Sciatic nerve (tissue), 2 donors: ENCODE results near the gene ZBTB21. TPM values are rescaled to one million over a fixed set of nuclear protein-coding genes. Genes with fewer than 3 reads are reported as not detected.
A peak's percentile ranks its signal among the peaks of the same experiment; 100 is the strongest.

Experiments used
- ATAC-seq: fragments of 200-7000 bp; cut with Tn5 transposase; one replicate; pipeline ENCODE4 v1.9.1; 2020; ENCODE audit warnings: mild to moderate bottlenecking, moderate library complexity
- DNase-seq: peaks from one replicate; pipeline ENCODE4 v3.0.0-alpha.2; 2020; ENCODE audit warnings: low spot score
- intact Hi-C: fragments of 100-400 bp; cut with DNase I; formaldehyde crosslinking; loops from one replicate; pipeline ENCODE4 v1.14.2; 2022
- total RNA-seq: library from RNA; stranded (reverse); fragmentation: NEBNext Ultra II Directional; extraction: Animal tissue kit (Norgen Biotek cat#: 25700); gene quantifications from one replicate; pipeline ENCODE4 v1.2.1, GENCODE V29; 2021
- donor health status: DM: no; HTN: no; CAD: no.
- donor health status: DM: no; HTN: no; CAD: no.

Gene ZBTB21
- 27.3 TPM for total RNA-seq

DNA sequence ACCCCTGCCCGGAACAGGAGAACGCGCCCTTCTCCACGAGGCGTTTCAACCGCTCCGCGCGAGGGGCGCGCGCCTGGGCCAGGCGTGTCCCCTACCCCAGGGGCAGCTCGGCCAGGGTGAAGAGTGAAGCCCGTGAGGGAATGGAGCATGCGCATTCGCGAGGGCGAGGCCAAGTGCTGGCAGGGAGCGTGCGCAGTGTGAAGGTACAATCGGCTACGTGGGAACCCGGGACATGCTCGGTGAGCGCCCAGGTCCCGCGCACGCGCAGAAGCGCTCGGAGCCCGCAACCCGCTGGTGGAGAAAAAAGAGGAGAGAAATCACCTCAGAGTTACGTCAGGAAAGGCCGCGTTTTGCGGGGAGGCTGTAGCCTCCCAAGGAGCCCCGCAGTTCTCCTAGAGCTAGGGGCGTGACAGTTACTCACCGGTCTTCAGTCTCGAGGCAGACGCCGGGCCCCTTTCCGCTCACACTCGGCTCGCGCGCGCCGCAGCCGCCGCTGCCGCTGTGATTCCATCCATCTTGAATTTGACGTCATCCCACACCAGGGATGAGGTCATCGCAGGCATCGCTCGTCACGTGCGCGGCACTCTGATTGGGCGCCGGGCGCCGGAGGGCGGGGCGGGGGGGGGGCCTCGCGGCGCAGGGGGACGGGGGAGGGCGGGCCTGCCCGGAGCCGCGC, at the start of gene ZBTB21:
Gene ZBTB21 (minus strand): TSS at position 530 of the 676 bp plus-strand sequence. CDS start 16,265 bp downstream, outside the sequence.
- DNase-seq (peak; percentile 99), ATAC-seq (peak; percentile 99)
- intact Hi-C loops: no loop called here

DNA sequence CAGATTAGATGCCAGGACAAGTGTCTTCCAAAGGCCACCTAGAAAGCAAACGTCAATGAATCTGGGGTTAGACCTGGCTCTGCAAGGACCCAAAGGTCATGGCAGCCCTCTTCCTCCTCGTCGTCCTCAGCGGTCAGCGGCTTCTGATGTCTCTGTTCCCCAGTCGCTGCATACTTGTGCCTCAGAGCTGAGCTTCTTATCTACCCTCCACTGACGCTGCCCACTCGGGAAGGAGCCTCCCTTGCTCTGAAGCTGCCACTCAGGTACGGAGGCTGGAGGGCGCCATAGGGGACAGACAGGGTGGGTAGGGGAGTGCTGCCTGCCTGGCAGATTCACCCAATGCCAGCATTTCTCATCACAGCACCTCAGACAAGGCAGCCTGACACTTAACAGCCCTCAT, 49.6 kb upstream of the ZBTB21 start:
- DNase-seq: no peak
- intact Hi-C loops: no loop called here
- ATAC-seq: no peak

GRCh38 chr21:42059141-42059540, 49.0 kb upstream of the ZBTB21 start:
- no peak for ATAC-seq
- no peak for DNase-seq
- intact Hi-C loops: no loop called here

GRCh38 chr21:42058631-42059111, 48.5 kb upstream of the ZBTB21 start:
- intact Hi-C loops: no loop called here
- ATAC-seq: no peak
- no peak for DNase-seq

GRCh38 chr21:42057851-42058437, 47.8 kb upstream of the ZBTB21 start:
- no peak for ATAC-seq
- intact Hi-C loops: no loop called here

GRCh38 chr21:42056996-42057689, 47.0 kb upstream of the ZBTB21 start:
- intact Hi-C loops: no loop called here
- DNase-seq: no peak
- ATAC-seq: no peak

More at GRCh38 chr21:42057851-42058437, 47.8 kb upstream of the ZBTB21 start:
- no peak for DNase-seq

GRCh38 chr21:42056468-42056867, 46.3 kb upstream of the ZBTB21 start:
- DNase-seq: no peak
- ATAC-seq: no peak
- intact Hi-C loops: no loop called here

DNA sequence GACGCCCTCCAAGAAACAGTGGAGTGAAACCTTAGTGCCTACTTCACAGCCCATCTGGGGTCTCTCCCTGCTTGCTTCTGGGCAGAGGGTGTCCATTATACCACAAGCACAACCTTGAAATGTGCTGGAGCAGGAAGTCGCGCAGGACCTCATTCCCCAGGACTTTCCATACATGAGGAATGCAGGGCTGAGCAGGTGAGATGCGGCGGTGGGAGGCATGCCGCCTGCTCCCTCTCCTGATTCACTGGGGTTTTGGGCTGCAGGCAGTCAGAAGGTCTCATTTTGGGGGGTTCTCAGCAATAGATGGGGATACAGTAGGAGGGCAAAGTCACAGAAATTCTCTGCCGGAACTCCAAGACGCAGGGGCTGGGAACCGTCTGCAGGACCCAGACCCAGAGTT, 45.3 kb upstream of the ZBTB21 start:
- no peak for DNase-seq
- ATAC-seq: no peak
- intact Hi-C loops: no loop called here

GRCh38 chr21:42051788-42052187, 41.6 kb upstream of the ZBTB21 start:
- DNase-seq: no peak
- intact Hi-C loops: loop anchor here (5.0 kb wide), 1 partner anchor 1574 kb away; no protein-coding TSS in a partner anchor
- ATAC-seq: no peak

DNA sequence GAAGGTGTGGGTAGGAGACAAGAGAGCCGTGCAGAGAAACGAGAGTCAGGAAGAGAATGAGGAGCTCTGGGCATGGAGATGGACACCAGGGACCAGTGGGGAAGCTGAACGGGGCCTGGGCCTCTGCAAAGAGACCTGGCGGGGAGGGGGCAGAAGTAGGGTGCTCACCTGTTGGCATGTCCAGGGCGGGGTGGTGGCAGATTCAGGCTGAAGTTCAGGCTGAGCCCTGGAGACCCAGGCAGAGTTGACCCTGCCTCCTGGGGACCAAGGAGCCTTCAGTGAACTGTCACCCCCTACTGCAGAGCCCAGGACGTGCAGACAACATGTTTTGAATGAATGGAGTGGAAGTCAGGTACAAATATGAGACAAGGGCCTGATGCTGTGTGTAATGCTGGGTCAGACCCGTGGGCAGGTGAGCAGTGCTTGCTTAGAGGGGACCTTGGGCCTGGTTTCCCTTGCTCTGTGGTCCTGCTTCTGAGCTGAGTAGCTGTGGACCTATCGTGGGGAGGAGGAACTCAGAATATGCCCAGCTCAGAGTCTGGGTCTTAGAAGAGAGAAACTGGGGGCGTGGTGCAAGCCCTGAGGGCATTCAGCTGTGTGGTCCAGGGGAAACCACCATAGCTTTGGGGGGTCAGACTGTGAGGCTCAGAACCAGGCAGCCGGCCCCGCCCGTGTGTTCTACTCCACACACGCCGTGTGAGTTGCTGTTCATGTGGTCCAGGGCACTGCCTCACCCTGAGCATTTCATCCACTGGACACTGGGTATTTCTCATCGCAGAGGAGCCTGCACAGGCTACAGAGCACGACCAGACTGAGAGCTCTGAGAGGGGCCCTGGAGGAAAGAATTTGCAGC, 39.6 kb upstream of the ZBTB21 start:
- intact Hi-C loops: loop anchor here (5.0 kb wide), 1 partner anchor 1573 kb away; no protein-coding TSS in a partner anchor
- DNase-seq (no peak), ATAC-seq (no peak)

GRCh38 chr21:42048870-42049577, 38.9 kb upstream of the ZBTB21 start:
- DNase-seq: no peak
- ATAC-seq: peak; percentile 65
- intact Hi-C loops: no loop called here

DNA sequence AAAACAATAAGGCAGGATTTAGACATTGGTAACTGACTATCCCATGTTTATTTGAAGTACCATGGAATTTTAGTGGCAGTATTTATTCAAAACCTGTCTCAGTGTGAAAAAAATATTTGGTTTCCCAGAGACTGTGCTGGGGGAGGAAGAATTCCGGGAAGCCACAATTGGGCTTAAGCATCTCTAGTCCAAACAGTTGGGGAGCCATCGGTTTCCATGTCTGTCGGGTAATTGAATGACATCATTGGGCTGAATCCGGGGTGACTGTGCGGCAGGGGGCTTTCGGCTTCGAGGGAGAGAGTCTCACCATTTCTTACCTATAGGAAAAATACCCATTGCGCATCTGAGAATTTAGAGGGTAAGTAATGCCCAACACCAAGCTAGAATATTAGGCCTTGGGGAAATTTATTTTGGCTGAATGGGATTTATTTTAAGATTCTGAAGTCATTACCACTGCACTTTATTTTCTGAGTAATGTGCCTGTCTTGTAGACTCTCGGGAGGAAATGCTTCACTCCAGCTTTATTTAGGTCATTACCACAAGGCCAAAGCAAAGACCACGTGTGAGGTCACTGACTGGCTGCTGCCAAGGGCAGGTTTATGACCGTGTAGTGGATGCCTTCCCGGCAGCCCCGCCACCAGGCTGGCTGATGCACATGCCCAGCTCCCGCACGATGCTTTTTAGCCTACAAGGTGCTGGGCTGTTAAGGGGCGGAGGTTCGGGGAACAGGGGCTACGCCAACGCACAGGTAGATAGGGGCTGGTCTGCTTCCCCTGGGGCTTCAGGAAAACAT, 37.9 kb upstream of the ZBTB21 start:
- ATAC-seq (peak; percentile 92), DNase-seq (no peak)
- intact Hi-C loops: no loop called here

GRCh38 chr21:42044871-42045495, 34.8 kb upstream of the ZBTB21 start:
- ATAC-seq: no peak
- intact Hi-C loops: no loop called here
- no peak for DNase-seq

DNA sequence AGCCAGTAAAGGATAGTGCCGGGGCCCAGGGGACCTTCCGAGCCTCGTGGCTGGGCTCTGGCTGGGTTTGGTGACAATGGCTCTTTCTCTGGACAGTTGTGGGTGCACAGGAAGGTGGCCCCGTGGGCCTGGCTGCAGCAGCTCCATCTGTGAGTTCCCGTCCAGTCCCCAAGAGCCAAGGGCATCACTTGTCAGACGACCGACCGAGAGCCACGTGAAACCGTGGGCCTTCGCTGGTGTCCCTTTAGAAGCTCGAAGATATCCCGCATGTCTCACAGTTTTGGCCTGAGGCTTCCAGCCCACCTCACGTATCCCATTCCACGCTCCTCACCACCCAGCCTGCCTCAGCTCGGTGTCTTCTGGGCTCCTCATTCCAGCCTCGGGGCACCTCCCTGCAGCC, 33.8 kb upstream of the ZBTB21 start:
- ATAC-seq (no peak), DNase-seq (no peak)
- intact Hi-C loops: no loop called here

- intact Hi-C loops: no loop called here
- ATAC-seq: no peak
- no peak for DNase-seq
Measured at GRCh38 chr21:42043201-42043895, 33.2 kb upstream of the ZBTB21 start.

DNA sequence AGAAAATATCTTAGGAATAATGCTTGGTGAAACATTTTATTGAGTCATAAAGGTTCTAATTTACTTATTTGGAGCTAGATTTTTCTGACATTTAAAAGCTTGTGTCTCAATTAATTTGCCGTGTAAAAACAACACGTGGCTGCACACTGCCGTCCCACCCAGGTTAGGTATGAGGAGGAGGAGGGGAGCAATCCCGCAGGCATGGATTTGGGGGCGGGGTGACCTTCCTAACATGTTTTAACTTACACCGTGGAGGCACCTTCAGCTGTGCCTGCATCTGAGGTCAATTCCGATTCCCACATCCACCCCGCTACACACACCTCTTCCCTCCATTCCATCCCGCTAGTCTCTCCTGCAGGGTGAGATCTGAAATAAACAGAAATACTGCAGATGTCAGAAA, 32.5 kb upstream of the ZBTB21 start:
- intact Hi-C loops: no loop called here
- ATAC-seq: no peak
- DNase-seq: no peak

- ATAC-seq: no peak
- no peak for DNase-seq
- intact Hi-C loops: no loop called here
Measured at GRCh38 chr21:42041711-42042110, 31.6 kb upstream of the ZBTB21 start.
